A549 (cell line): Measurements from ENCODE around the gene MYH10. TPM values are rescaled to one million over a fixed set of nuclear protein-coding genes. Genes with fewer than 3 reads are reported as not detected.

Experiments
- ATAC-seq, 2 experiments: fragments of 200-7000 bp in 1 of 2; fragments of >200 bp in 1 of 2; cut with Nextera tagmentation in 1 of 2; cut with Tn5 transposase in 1 of 2; 3 replicates each; pipeline versions ENCODE4 v1.8.0 to v1.9.1; 2018 to 2020; ENCODE audit warnings: mild to moderate bottlenecking in 1 of 2, moderate library complexity in 1 of 2
- CTCF ChIA-PET: fragments of 300-600 bp; sonication (Branson Sonifier 250); formaldehyde crosslinking; extraction: SDS; loops from one replicate; lab custom pipeline; 2021; ENCODE audit warnings: antibody characterized with exemption, inconsistent platforms; lab: Yijun Ruan, JAX
- POLR2A ChIA-PET: fragments of 350-600 bp; formaldehyde crosslinking; extraction: SDS; loops from one replicate; lab custom pipeline; 2021; ENCODE audit warnings: antibody characterized with exemption, inconsistent platforms; lab: Yijun Ruan, JAX
- DNase-seq, 2 experiments: peaks; one replicate each; pipeline versions ENCODE4 v3.0.0 to v3.0.0-alpha.2; 2011 to 2016; ENCODE audit warnings: low read depth in 1 of 2, low spot score in 1 of 2
- FAIRE-seq: peaks from 2 replicates; lab custom pipeline; 2011; peaks lifted over from hg19 to GRCh38; lab: Jason Lieb, UNC
- H3K27ac ChIP-seq, 2 experiments: fragments of >200 bp; sonication (Bioruptor Twin); formaldehyde crosslinking; 3 replicates each; pipeline ENCODE4 v1.5.1; 2016 to 2017
- H3K4me1 ChIP-seq: fragments of >200 bp; sonication (Bioruptor Twin); formaldehyde crosslinking; 3 replicates; pipeline ENCODE4 v1.6.1; 2016
- H3K4me2 ChIP-seq: fragments of >200 bp; sonication (Bioruptor Twin); formaldehyde crosslinking; 3 replicates; pipeline ENCODE4 v1.6.1; 2016
- H3K4me3 ChIP-seq: fragments of >200 bp; sonication (Bioruptor Twin); formaldehyde crosslinking; 3 replicates; pipeline ENCODE4 v1.5.1; 2016
- H3K9me3 ChIP-seq: fragments of >200 bp; sonication (Bioruptor Twin); formaldehyde crosslinking; 3 replicates; pipeline ENCODE4 v1.6.1; 2016
- CEBPB ChIP-seq, 2 experiments: fragments of >200 bp in 1 of 2; sonication (Bioruptor Twin) in 1 of 2; formaldehyde crosslinking in 1 of 2; IDR thresholded peaks; 2 replicates each; pipeline ENCODE4 v1.6.1; 2012 to 2016
- CHD2 ChIP-seq: fragments of 150-350 bp; IDR thresholded peaks from 2 replicates; pipeline ENCODE4 v1.6.1; 2014; ENCODE audit warnings: low read length; ENCODE audit not compliant: partially characterized antibody
- CHD4 ChIP-seq: fragments of 200-600 bp; sonication (generic); IDR thresholded peaks from 2 replicates; pipeline ENCODE4 v1.6.1; 2016; ENCODE audit warnings: antibody characterized with exemption, mild to moderate bottlenecking, borderline replicate concordance
- HES2 ChIP-seq: fragments of >200 bp; sonication (Bioruptor Twin); formaldehyde crosslinking; IDR thresholded peaks from 2 replicates; pipeline ENCODE4 v1.6.1; 2016
- HEYL ChIP-seq: fragments of 250-450 bp; sonication (Bioruptor Pico); IDR thresholded peaks from 2 replicates; pipeline ENCODE4 v1.8.0; 2021; ENCODE audit warnings: mild to moderate bottlenecking, moderate library complexity
- HMGXB4 ChIP-seq: fragments of 250-450 bp; sonication (Bioruptor Pico); IDR thresholded peaks from 2 replicates; pipeline ENCODE4 v1.5.0; 2021; ENCODE audit warnings: mild to moderate bottlenecking, moderate library complexity, borderline replicate concordance
- JUNB ChIP-seq: fragments of >200 bp; sonication (Bioruptor Twin); formaldehyde crosslinking; IDR thresholded peaks from 2 replicates; pipeline ENCODE4 v1.6.1; 2016
- NPAS2 ChIP-seq: fragments of 250-450 bp; sonication (Bioruptor Pico); IDR thresholded peaks from 2 replicates; pipeline ENCODE4 v1.8.0; 2022; ENCODE audit warnings: mild to moderate bottlenecking, moderate library complexity, borderline replicate concordance
- PHF8 ChIP-seq: fragments of 200-600 bp; sonication (generic); IDR thresholded peaks from 2 replicates; pipeline ENCODE4 v1.6.1; 2016; ENCODE audit warnings: low read depth, mild to moderate bottlenecking, antibody characterized with exemption, moderate library complexity, borderline replicate concordance
- RARB ChIP-seq: fragments of 250-450 bp; sonication (Bioruptor Pico); IDR thresholded peaks from 2 replicates; pipeline ENCODE4 v1.8.0; 2021; ENCODE audit warnings: mild to moderate bottlenecking, moderate library complexity
- RNF2 ChIP-seq: fragments of 200-600 bp; sonication (generic); IDR thresholded peaks from 2 replicates; pipeline ENCODE4 v1.6.1; 2016; ENCODE audit warnings: low read depth, mild to moderate bottlenecking, antibody characterized with exemption, moderate library complexity, borderline replicate concordance
- USF2 ChIP-seq: fragments of 450-650 bp; IDR thresholded peaks from 2 replicates; pipeline ENCODE4 v1.6.1; 2014; ENCODE audit warnings: antibody characterized with exemption
- ZC3H11A ChIP-seq: fragments of 450-650 bp; IDR thresholded peaks from 2 replicates; pipeline ENCODE4 v1.6.1; 2014; ENCODE audit warnings: antibody characterized with exemption, mild to moderate bottlenecking
- ZNF302 ChIP-seq: fragments of 250-450 bp; sonication (Bioruptor Pico); IDR thresholded peaks from 2 replicates; pipeline ENCODE4 v1.9.0; 2021; ENCODE audit warnings: inconsistent platforms, mild to moderate bottlenecking, moderate library complexity
- WGBS: methylation state at CpG from one replicate; pipeline ENCODE4 v1.1.6; 2017; ENCODE audit errors: missing lambda C conversion rate; 5-methylcytosine and 5-hydroxymethylcytosine counted together
- polyA plus RNA-seq, 4 experiments: library from polyadenylated mRNA; depleted of rRNA in 3 of 4; stranded (reverse); fragments of >200 nt; fragmentation: RNase III in 1 of 4; extraction: RNeasy Plus Mini Kit Qiagen cat#74134 plus additional on column Dnase treatment in 1 of 4; gene quantifications; 2 replicates in 3 of 4; 3 replicates in 1 of 4; pipeline ENCODE4 v1.2.3, GENCODE V29; 2011 to 2017
- TF ChIP-seq, protein P1 (sequence below): IDR thresholded peaks from 2 replicates; pipeline ENCODE4 v1.6.1; 2012
- TF ChIP-seq, protein P2 (sequence below): fragments of 150-350 bp; IDR thresholded peaks from 2 replicates; pipeline ENCODE4 v1.6.1; 2014; ENCODE audit warnings: low read depth, mild to moderate bottlenecking, low read length
- TF ChIP-seq, protein P3 (sequence below): IDR thresholded peaks from 2 replicates; pipeline ENCODE4 v1.6.1; 2012
- TF ChIP-seq, protein P4 (sequence below): fragments of 200-600 bp; sonication (generic); IDR thresholded peaks from 2 replicates; pipeline ENCODE4 v1.6.1; 2016; ENCODE audit warnings: antibody characterized with exemption, mild to moderate bottlenecking, moderate library complexity

MYH10 gene
- polyA plus RNA-seq, 2 of the 4 experiments (the other 2 are of a cell fraction), result 26.5 to 28.3 TPM

GRCh38 chr17:8608001-8608400 lies 22.5 kb downstream of the MYH10 start:
- TF ChIP-seq, protein P1, sequence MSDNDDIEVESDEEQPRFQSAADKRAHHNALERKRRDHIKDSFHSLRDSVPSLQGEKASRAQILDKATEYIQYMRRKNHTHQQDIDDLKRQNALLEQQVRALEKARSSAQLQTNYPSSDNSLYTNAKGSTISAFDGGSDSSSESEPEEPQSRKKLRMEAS, result no peak
- no peak for TF ChIP-seq NPAS2 (CRISPR knock-in tag)
- no peak for TF ChIP-seq CHD2
- TF ChIP-seq, protein P2, sequence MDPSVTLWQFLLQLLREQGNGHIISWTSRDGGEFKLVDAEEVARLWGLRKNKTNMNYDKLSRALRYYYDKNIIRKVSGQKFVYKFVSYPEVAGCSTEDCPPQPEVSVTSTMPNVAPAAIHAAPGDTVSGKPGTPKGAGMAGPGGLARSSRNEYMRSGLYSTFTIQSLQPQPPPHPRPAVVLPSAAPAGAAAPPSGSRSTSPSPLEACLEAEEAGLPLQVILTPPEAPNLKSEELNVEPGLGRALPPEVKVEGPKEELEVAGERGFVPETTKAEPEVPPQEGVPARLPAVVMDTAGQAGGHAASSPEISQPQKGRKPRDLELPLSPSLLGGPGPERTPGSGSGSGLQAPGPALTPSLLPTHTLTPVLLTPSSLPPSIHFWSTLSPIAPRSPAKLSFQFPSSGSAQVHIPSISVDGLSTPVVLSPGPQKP, result no peak
- no peak for TF ChIP-seq HES2
- TF ChIP-seq CEBPB (IDR thresholded peaks at IDR 0.05), result no peak
- no peak for TF ChIP-seq USF2
- TF ChIP-seq HEYL (CRISPR knock-in tag), result no peak
- no peak for TF ChIP-seq PHF8
- no peak for TF ChIP-seq RARB
- TF ChIP-seq RNF2, result no peak
- no peak for TF ChIP-seq ZNF302 (CRISPR knock-in tag)
- TF ChIP-seq CHD4, result no peak
- TF ChIP-seq HMGXB4 (CRISPR knock-in tag), result no peak
- TF ChIP-seq, protein P3, sequence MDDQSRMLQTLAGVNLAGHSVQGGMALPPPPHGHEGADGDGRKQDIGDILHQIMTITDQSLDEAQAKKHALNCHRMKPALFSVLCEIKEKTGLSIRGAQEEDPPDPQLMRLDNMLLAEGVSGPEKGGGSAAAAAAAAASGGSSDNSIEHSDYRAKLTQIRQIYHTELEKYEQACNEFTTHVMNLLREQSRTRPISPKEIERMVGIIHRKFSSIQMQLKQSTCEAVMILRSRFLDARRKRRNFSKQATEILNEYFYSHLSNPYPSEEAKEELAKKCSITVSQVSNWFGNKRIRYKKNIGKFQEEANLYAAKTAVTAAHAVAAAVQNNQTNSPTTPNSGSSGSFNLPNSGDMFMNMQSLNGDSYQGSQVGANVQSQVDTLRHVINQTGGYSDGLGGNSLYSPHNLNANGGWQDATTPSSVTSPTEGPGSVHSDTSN, result no peak
- no peak for TF ChIP-seq JUNB
- TF ChIP-seq, protein P4, sequence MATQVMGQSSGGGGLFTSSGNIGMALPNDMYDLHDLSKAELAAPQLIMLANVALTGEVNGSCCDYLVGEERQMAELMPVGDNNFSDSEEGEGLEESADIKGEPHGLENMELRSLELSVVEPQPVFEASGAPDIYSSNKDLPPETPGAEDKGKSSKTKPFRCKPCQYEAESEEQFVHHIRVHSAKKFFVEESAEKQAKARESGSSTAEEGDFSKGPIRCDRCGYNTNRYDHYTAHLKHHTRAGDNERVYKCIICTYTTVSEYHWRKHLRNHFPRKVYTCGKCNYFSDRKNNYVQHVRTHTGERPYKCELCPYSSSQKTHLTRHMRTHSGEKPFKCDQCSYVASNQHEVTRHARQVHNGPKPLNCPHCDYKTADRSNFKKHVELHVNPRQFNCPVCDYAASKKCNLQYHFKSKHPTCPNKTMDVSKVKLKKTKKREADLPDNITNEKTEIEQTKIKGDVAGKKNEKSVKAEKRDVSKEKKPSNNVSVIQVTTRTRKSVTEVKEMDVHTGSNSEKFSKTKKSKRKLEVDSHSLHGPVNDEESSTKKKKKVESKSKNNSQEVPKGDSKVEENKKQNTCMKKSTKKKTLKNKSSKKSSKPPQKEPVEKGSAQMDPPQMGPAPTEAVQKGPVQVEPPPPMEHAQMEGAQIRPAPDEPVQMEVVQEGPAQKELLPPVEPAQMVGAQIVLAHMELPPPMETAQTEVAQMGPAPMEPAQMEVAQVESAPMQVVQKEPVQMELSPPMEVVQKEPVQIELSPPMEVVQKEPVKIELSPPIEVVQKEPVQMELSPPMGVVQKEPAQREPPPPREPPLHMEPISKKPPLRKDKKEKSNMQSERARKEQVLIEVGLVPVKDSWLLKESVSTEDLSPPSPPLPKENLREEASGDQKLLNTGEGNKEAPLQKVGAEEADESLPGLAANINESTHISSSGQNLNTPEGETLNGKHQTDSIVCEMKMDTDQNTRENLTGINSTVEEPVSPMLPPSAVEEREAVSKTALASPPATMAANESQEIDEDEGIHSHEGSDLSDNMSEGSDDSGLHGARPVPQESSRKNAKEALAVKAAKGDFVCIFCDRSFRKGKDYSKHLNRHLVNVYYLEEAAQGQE, result no peak
- TF ChIP-seq ZC3H11A, result no peak
- TF ChIP-seq, all 56 proteins: peak for 0
- no peaks in the 10 kb centered on the region for H3K4me1 ChIP-seq
- WGBS, result 81% methylated on average over 8 of the region's 8 CpGs
- no peak for DNase-seq
- no peak for ATAC-seq
- CTCF ChIA-PET, result interaction anchor here (1.0 to 1.2 kb wide), 2 partner anchors 14 to 35 kb away, joined by 3 read pairs; no protein-coding TSS in a partner anchor
- no peaks in the 10 kb centered on the region for H3K9me3 ChIP-seq
- H3K27ac ChIP-seq, result no peak overlapping the region
- POLR2A ChIA-PET, result no interaction called here
- H3K4me2 ChIP-seq, result no peak overlapping the region
- FAIRE-seq, result no peak
- H3K4me3 ChIP-seq, result no peak overlapping the region
